Endothelial cell (in vitro differentiated cells): ENCODE results near the gene CACNG7. TPM values are rescaled to one million over a fixed set of nuclear protein-coding genes. Genes with fewer than 3 reads are reported as not detected.

Experiments
- DNase-seq: peaks from one replicate; pipeline ENCODE4 v3.0.0; 2021; ENCODE audit warnings: low spot score
- H3K27ac Mint-ChIP-seq: one replicate; pipeline ENCODE4 v1.8.0; 2021; ENCODE audit warnings: mixed read lengths, inconsistent platforms; ENCODE audit not compliant: unreplicated experiment
- H3K27me3 Mint-ChIP-seq: one replicate; pipeline ENCODE4 v1.8.0; 2021; ENCODE audit warnings: mild to moderate bottlenecking, moderate library complexity, mixed read lengths, inconsistent platforms; ENCODE audit not compliant: unreplicated experiment
- H3K36me3 Mint-ChIP-seq: one replicate; pipeline ENCODE4 v1.8.0; 2021; ENCODE audit warnings: mild to moderate bottlenecking, low read depth, mixed read lengths, inconsistent platforms; ENCODE audit not compliant: unreplicated experiment
- H3K4me1 Mint-ChIP-seq: one replicate; pipeline ENCODE4 v1.8.0; 2021; ENCODE audit warnings: mild to moderate bottlenecking, mixed read lengths, inconsistent platforms; ENCODE audit not compliant: unreplicated experiment
- H3K4me3 Mint-ChIP-seq: one replicate; pipeline ENCODE4 v1.8.0; 2021; ENCODE audit warnings: mild to moderate bottlenecking, mixed read lengths, inconsistent platforms; ENCODE audit not compliant: unreplicated experiment
- H3K9me3 Mint-ChIP-seq: one replicate; pipeline ENCODE4 v1.8.0; 2021; ENCODE audit warnings: mixed read lengths, inconsistent platforms; ENCODE audit not compliant: unreplicated experiment
- CTCF ChIP-seq: fragments of 200-600 bp; sonication (generic); IDR thresholded peaks from one replicate; pipeline ENCODE4 v1.5.0; 2021; ENCODE audit warnings: antibody characterized with exemption; ENCODE audit not compliant: unreplicated experiment
- total RNA-seq: library from RNA; stranded (reverse); fragmentation: NEBNext Ultra II Directional; extraction: Animal tissue kit (Norgen Biotek cat#: 25700); gene quantifications from one replicate; pipeline ENCODE4 v1.2.1, GENCODE V29; 2021; ENCODE audit not compliant: unreplicated experiment

Gene CACNG7
- total RNA-seq, 1 donor from 2014 or later, result 0.51 TPM

GRCh38 chr19:53917356-53917755 is 8.3 kb downstream of the CACNG7 start:
- Mint-ChIP-seq H3K27me3 (peaks cover 2% of the 10 kb centered on the region), H3K36me3 (peaks cover 3% of the 10 kb centered on the region), H3K4me1 (no peaks in the 10 kb centered on the region), H3K4me3 (no peak overlapping the region), H3K27ac (no peak overlapping the region), H3K9me3 (no peaks in the 10 kb centered on the region)
- DNase-seq, result no peak
- no peak for TF ChIP-seq CTCF

GRCh38 chr19:53927739-53928138 is 18.7 kb downstream of the CACNG7 start:
- H3K4me1 Mint-ChIP-seq, result no peaks in the 10 kb centered on the region
- no peak overlapping the region for H3K27ac Mint-ChIP-seq
- TF ChIP-seq CTCF, result no peak
- H3K4me3 Mint-ChIP-seq, result no peak overlapping the region
- H3K9me3 Mint-ChIP-seq, result no peaks in the 10 kb centered on the region
- H3K27me3 Mint-ChIP-seq, result peaks cover 4% of the 10 kb centered on the region
- peaks cover 6% of the 10 kb centered on the region for H3K36me3 Mint-ChIP-seq
- peak; percentile 77 for DNase-seq

- H3K27ac Mint-ChIP-seq, result no peak overlapping the region
- no peak for TF ChIP-seq CTCF
- H3K36me3 Mint-ChIP-seq, result no peaks in the 10 kb centered on the region
Measured at GRCh38 chr19:53936029-53936428, 27.0 kb downstream of the CACNG7 start.

GRCh38 chr19:53942001-53942786 is 33.1 kb downstream of the CACNG7 start:
- Mint-ChIP-seq H3K4me3 (no peak overlapping the region), H3K27me3 (peaks cover 16% of the 10 kb centered on the region), H3K4me1 (peaks cover 8% of the 10 kb centered on the region), H3K27ac (no peak overlapping the region), H3K36me3 (no peaks in the 10 kb centered on the region), H3K9me3 (no peaks in the 10 kb centered on the region)
- peak; percentile 70 for DNase-seq
- peak; percentile 41 for TF ChIP-seq CTCF

More at GRCh38 chr19:53936029-53936428, 27.0 kb downstream of the CACNG7 start:
- no peak overlapping the region for H3K4me3 Mint-ChIP-seq
- H3K9me3 Mint-ChIP-seq, result no peaks in the 10 kb centered on the region
- no peaks in the 10 kb centered on the region for H3K4me1 Mint-ChIP-seq
- H3K27me3 Mint-ChIP-seq, result no peaks in the 10 kb centered on the region
- DNase-seq, result no peak

- TF ChIP-seq CTCF, result no peak
- Mint-ChIP-seq H3K4me1 (peaks cover 8% of the 10 kb centered on the region), H3K4me3 (no peak overlapping the region), H3K27ac (no peak overlapping the region), H3K27me3 (peaks cover 16% of the 10 kb centered on the region), H3K9me3 (no peaks in the 10 kb centered on the region), H3K36me3 (no peaks in the 10 kb centered on the region)
- DNase-seq, result no peak
Measured at GRCh38 chr19:53944416-53944815, 35.3 kb downstream of the CACNG7 start.
